Measurements from ENCODE around the gene MAPK10.

DNA sequence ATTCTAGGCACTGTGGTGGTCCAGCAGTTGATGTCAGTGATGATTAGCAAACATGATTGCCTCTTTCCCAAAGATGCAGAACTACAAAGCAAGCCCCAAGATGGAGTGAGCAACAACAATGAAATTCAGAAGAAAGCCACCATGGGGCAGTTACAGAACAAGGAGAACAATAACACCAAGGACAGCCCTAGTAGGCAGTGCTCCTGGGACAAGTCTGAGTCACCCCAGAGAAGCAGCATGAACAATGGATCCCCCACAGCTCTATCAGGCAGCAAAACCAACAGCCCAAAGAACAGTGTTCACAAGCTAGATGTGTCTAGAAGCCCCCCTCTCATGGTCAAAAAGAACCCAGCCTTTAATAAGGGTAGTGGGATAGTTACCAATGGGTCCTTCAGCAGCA, 365.3 kb downstream of the MAPK10 start:
- no peak for TF ChIP-seq POLR2A (IDR thresholded peaks at IDR 0.05; ENCODE audit: low read depth, low read length)
- no peak for TF ChIP-seq POLR2AphosphoS5 (IDR thresholded peaks at IDR 0.05; ENCODE audit: low read depth, low read length)
- no peak for TF ChIP-seq TAF1 (IDR thresholded peaks at IDR 0.05; ENCODE audit: low read depth, low read length)
